Endothelial cell of umbilical vein (primary cell): ENCODE data around the gene PIGQ. TPM values are rescaled to one million over a fixed set of nuclear protein-coding genes. Genes with fewer than 3 reads are reported as not detected.

ENCODE experiments used
- BruUV-seq: library from RNA; stranded (reverse); fragments of 400-500 nt; replicated peaks from 2 replicates; lab custom pipeline; 2021; lab: Mats Ljungman, UMichigan
- CTCF ChIA-PET: fragments of 300-600, 350-600 bp; sonication (Branson Sonifier 250); formaldehyde crosslinking; loops from one replicate; lab custom pipeline; 2021; ENCODE audit warnings: antibody characterized with exemption, inconsistent platforms; lab: Charles Lee
- POLR2A ChIA-PET: fragments of 300-600, 350-600 bp; sonication (Branson Sonifier 250); formaldehyde crosslinking; loops from one replicate; lab custom pipeline; 2021; ENCODE audit warnings: antibody characterized with exemption, inconsistent platforms; lab: Charles Lee
- DNase-seq: peaks from one replicate; pipeline ENCODE4 v3.0.0-alpha.2; 2011; ENCODE audit warnings: low read depth, low spot score
- FAIRE-seq: peaks from 2 replicates; lab custom pipeline; 2011; peaks lifted over from hg19 to GRCh38; lab: Jason Lieb, UNC
- H2AFZ ChIP-seq: 2 replicates; pipeline ENCODE4 v1.6.0; 2012; ENCODE audit warnings: low read depth, low read length, control low read depth, inconsistent platforms
- H3K27ac ChIP-seq: 2 replicates; pipeline ENCODE4 v1.5.1; 2011; ENCODE audit warnings: low read depth, mild to moderate bottlenecking, control low read depth, low read length, moderate library complexity; ENCODE audit not compliant: insufficient read depth
- H3K27me3 ChIP-seq, 2 experiments: 2 replicates each; pipeline versions ENCODE4 v1.6.0 to v1.6.1; 2011; ENCODE audit warnings: low read length in 2 of 2, mixed read lengths in 1 of 2; ENCODE audit not compliant: control insufficient read depth in 2 of 2, insufficient read depth in 2 of 2
- H3K36me3 ChIP-seq, 2 experiments: 2 replicates in 1 of 2; 3 replicates in 1 of 2; pipeline ENCODE4 v1.5.1; 2011; ENCODE audit warnings: low read length in 2 of 2, mild to moderate bottlenecking in 1 of 2, moderate library complexity in 1 of 2; ENCODE audit not compliant: control insufficient read depth in 2 of 2, insufficient read depth in 2 of 2; ENCODE audit errors: extremely low read depth in 1 of 2
- H3K4me1 ChIP-seq: 3 replicates; pipeline ENCODE4 v1.5.1; 2011; ENCODE audit warnings: mild to moderate bottlenecking, low read length; ENCODE audit not compliant: control insufficient read depth, insufficient read depth; ENCODE audit errors: extremely low read depth
- H3K4me2 ChIP-seq: 2 replicates; pipeline ENCODE4 v1.6.1; 2011; ENCODE audit warnings: low read length, control low read depth, mixed read lengths; ENCODE audit not compliant: insufficient read depth
- H3K4me3 ChIP-seq, 3 experiments: fragments of 200-600 bp in 1 of 3; sonication (generic), shearing (Covaris generic) in 1 of 3; replicated peaks in 1 of 3; 2 replicates each; pipeline ENCODE4 v1.5.1; 2011 to 2016; ENCODE audit warnings: control low read depth in 3 of 3, low read length in 3 of 3, mild to moderate bottlenecking in 2 of 3, inconsistent platforms in 1 of 3, low read depth in 1 of 3, moderate library complexity in 1 of 3; ENCODE audit not compliant: insufficient read depth in 1 of 3
- H3K79me2 ChIP-seq: 2 replicates; pipeline ENCODE4 v1.6.0; 2012; ENCODE audit warnings: low read length, inconsistent platforms; ENCODE audit not compliant: control insufficient read depth, insufficient read depth
- H3K9ac ChIP-seq: replicated peaks from 2 replicates; pipeline ENCODE3; 2011; ENCODE audit warnings: low read length, control low read depth; ENCODE audit not compliant: insufficient read depth; ENCODE audit errors: extremely low read depth
- H3K9me1 ChIP-seq: replicated peaks from 3 replicates; pipeline ENCODE4 v1.6.0; 2011; ENCODE audit warnings: mild to moderate bottlenecking, low read length; ENCODE audit not compliant: control insufficient read depth, insufficient read depth; ENCODE audit errors: extremely low read depth
- H3K9me3 ChIP-seq: replicated peaks from 2 replicates; pipeline ENCODE4 v1.5.1; 2012; ENCODE audit warnings: low read length, inconsistent platforms; ENCODE audit not compliant: control insufficient read depth, insufficient read depth
- H4K20me1 ChIP-seq: replicated peaks from 2 replicates; pipeline ENCODE3; 2011; ENCODE audit warnings: mild to moderate bottlenecking, low read length; ENCODE audit not compliant: control insufficient read depth, insufficient read depth; ENCODE audit errors: extremely low read depth
- CTCF ChIP-seq, 2 donors: IDR thresholded peaks; 1 replicate in 1 of 2; 2 replicates in 1 of 2; pipeline ENCODE4 v1.5.1; 2011; ENCODE audit warnings: low read length in 2 of 2, mild to moderate bottlenecking in 2 of 2, moderate library complexity in 2 of 2, control low read depth in 1 of 2, inconsistent platforms in 1 of 2, low read depth in 1 of 2; ENCODE audit not compliant: insufficient read depth in 1 of 2; ENCODE audit errors: extremely low read depth in 1 of 2
- EZH2 ChIP-seq: IDR thresholded peaks from 2 replicates; pipeline ENCODE4 v1.6.1; 2012; ENCODE audit warnings: borderline replicate concordance, low read depth, mild to moderate bottlenecking, moderate library complexity, low read length, inconsistent platforms; ENCODE audit not compliant: severe bottlenecking
- FOS ChIP-seq: IDR thresholded peaks from 2 replicates; pipeline ENCODE4 v1.6.1; 2011; ENCODE audit warnings: mild to moderate bottlenecking, low read length, moderate library complexity, borderline replicate concordance; ENCODE audit not compliant: insufficient read depth
- GATA2 ChIP-seq: IDR thresholded peaks from 2 replicates; pipeline ENCODE4 v1.7.0; 2011; ENCODE audit warnings: low read depth, mild to moderate bottlenecking, moderate library complexity, mixed read lengths, low read length; ENCODE audit not compliant: insufficient read length, insufficient read depth
- JUN ChIP-seq: IDR thresholded peaks from 2 replicates; pipeline ENCODE4 v1.6.1; 2011; ENCODE audit warnings: borderline replicate concordance, low read depth; ENCODE audit not compliant: insufficient read length, insufficient read depth
- MAX ChIP-seq: IDR thresholded peaks from 2 replicates; pipeline ENCODE4 v1.6.1; 2011; ENCODE audit not compliant: insufficient read depth, insufficient read length
- MYC ChIP-seq: IDR thresholded peaks from one replicate; pipeline ENCODE4 v1.6.1; 2011; ENCODE audit warnings: mild to moderate bottlenecking, low read depth, low read length
- POLR2A ChIP-seq: IDR thresholded peaks from 2 replicates; pipeline ENCODE4 v1.6.1; 2012; ENCODE audit warnings: low read depth, mild to moderate bottlenecking, control low read depth, low read length
- POLR2AphosphoS5 ChIP-seq: IDR thresholded peaks from 2 replicates; pipeline ENCODE4 v1.6.1; 2012; ENCODE audit warnings: low read depth, mild to moderate bottlenecking, control low read depth, low read length, moderate library complexity; ENCODE audit not compliant: insufficient read depth
- dilution Hi-C: fragments of 300-500 bp; cut with MboI; formaldehyde crosslinking; loops from one replicate; pipeline ENCODE4 v1.15.0; 2019; ENCODE audit warnings: low sequenced_read_pairs; ENCODE audit not compliant: extremely low pct_ligation_motif_present
- intact Hi-C: fragments of 100-400 bp; cut with micrococcal nuclease; formaldehyde crosslinking; loops from one replicate; pipeline ENCODE4 v1.10.0; 2022
- polyA plus RNA-seq, 4 experiments: library from polyadenylated mRNA; depleted of rRNA in 3 of 4; stranded (reverse) in 3 of 4; unstranded in 1 of 4; fragments of >200 nt; gene quantifications; 2 replicates each; pipeline versions ENCODE4 v1.2.1 to v1.2.3, GENCODE V29; 2011 to 2012; ENCODE audit warnings: missing spikeins in 1 of 4
- total RNA-seq: library from RNA; stranded (reverse); gene quantifications from 2 replicates; pipeline ENCODE4 v1.2.3, GENCODE V29; 2021

Gene PIGQ
- total and polyA plus RNA-seq, 2 donors (not counting 3 experiments of a cell fraction or from before 2014, with no cell fraction given) = 66.9 to 67.7 TPM

GRCh38 chr16:632486-633335 lies 62.9 kb downstream of the PIGQ start:
- BruUV-seq = no TSS peak
- ChIA-PET POLR2A (no interaction called here), CTCF (no interaction called here)
- H3K9me1 ChIP-seq = no peaks in the 10 kb centered on the region
- no peak overlapping the region for H3K4me3 ChIP-seq
- H3K27ac ChIP-seq = no peak overlapping the region
- H3K4me2 ChIP-seq = no peak overlapping the region
- peaks cover 0 to 3% of the 10 kb centered on the region in 2 experiments for H3K36me3 ChIP-seq
- TF ChIP-seq FOS = no peak
- no peak for TF ChIP-seq MYC
- no peak for TF ChIP-seq GATA2
- no peak for TF ChIP-seq JUN
- TF ChIP-seq CTCF (IDR thresholded peaks at IDR 0.05; ENCODE audit: extremely low read depth in 1 of 2, insufficient read depth in 1 of 2, low read depth in 1 of 2, low read length in 2 of 2) = no peak
- TF ChIP-seq POLR2A = no peak
- TF ChIP-seq POLR2AphosphoS5 = no peak
- no peak for TF ChIP-seq MAX
- no peak for TF ChIP-seq EZH2
- intact Hi-C loops (no loop called here), dilution Hi-C loops (no loop called here)
- H4K20me1 ChIP-seq = no peaks in the 10 kb centered on the region
- no peaks in the 10 kb centered on the region for H3K27me3 ChIP-seq
- peaks cover 4% of the 10 kb centered on the region for H3K4me1 ChIP-seq
- H2AFZ ChIP-seq = no peak overlapping the region
- no peak for DNase-seq
- H3K79me2 ChIP-seq = peaks cover 8% of the 10 kb centered on the region
- H3K9ac ChIP-seq = no peak overlapping the region
- no peak for FAIRE-seq
- H3K9me3 ChIP-seq = no peaks in the 10 kb centered on the region
